HG03064 (cell line): Measurements from ENCODE around the gene RNF220.

Experiments
- ATAC-seq: cut with Tn5 transposase; IDR thresholded peaks from one replicate; pipeline ENCODE4 v1.9.1; 2021; ENCODE audit warnings: low read depth; ENCODE audit not compliant: unreplicated experiment

The RNF220 gene

GRCh38 chr1:44672961-44673674 lies 268.1 kb downstream of the RNF220 start:
- ATAC-seq, result no peak

- no peak for ATAC-seq
These were observed 268.6 kb downstream of the RNF220 start for GRCh38 chr1:44673675-44674112.

- peak; percentile 86 for ATAC-seq
These were observed 269.3 kb downstream of the RNF220 start, which contains the start of the genes ARMH1 and TMEM53 for GRCh38 chr1:44674113-44675000. ARMH1 (plus strand) TSS chr1:44674714; CDS start chr1:44689698, 14,984 bp downstream. TMEM53 (minus strand) TSS chr1:44674481; CDS start chr1:44674391, 90 bp downstream.

GRCh38 chr1:44675186-44675585 lies 270.1 kb downstream of the RNF220 start:
- no peak for ATAC-seq

- ATAC-seq, result no peak
These were observed 271.6 kb downstream of the RNF220 start for GRCh38 chr1:44676484-44677200.

- no peak for ATAC-seq
These were observed 272.2 kb downstream of the RNF220 start for GRCh38 chr1:44677201-44677766.

- ATAC-seq, result no peak
These were observed 273.1 kb downstream of the RNF220 start for GRCh38 chr1:44678120-44678519.

- ATAC-seq, result no peak
These were observed 273.6 kb downstream of the RNF220 start for GRCh38 chr1:44678626-44679025.

GRCh38 chr1:44679468-44679867 lies 274.4 kb downstream of the RNF220 start:
- no peak for ATAC-seq

GRCh38 chr1:44681905-44682882 lies 277.1 kb downstream of the RNF220 start:
- no peak for ATAC-seq

GRCh38 chr1:44682883-44683265 lies 277.8 kb downstream of the RNF220 start:
- ATAC-seq, result no peak

- no peak for ATAC-seq
These were observed 279.5 kb downstream of the RNF220 start for GRCh38 chr1:44684525-44684924.

- no peak for ATAC-seq
These were observed 280.2 kb downstream of the RNF220 start for GRCh38 chr1:44685218-44685617.

- no peak for ATAC-seq
These were observed 280.8 kb downstream of the RNF220 start for GRCh38 chr1:44685881-44686280.

- no peak for ATAC-seq
These were observed 283.8 kb downstream of the RNF220 start for GRCh38 chr1:44688760-44689446.

GRCh38 chr1:44689447-44689765 lies 284.4 kb downstream of the RNF220 start:
- ATAC-seq, result no peak

- ATAC-seq, result no peak
These were observed 288.1 kb downstream of the RNF220 start for GRCh38 chr1:44693159-44693558.

GRCh38 chr1:44693900-44694299 lies 288.8 kb downstream of the RNF220 start:
- no peak for ATAC-seq
